ENCODE data around the gene ST6GALNAC4.

ST6GALNAC4 gene

DNA sequence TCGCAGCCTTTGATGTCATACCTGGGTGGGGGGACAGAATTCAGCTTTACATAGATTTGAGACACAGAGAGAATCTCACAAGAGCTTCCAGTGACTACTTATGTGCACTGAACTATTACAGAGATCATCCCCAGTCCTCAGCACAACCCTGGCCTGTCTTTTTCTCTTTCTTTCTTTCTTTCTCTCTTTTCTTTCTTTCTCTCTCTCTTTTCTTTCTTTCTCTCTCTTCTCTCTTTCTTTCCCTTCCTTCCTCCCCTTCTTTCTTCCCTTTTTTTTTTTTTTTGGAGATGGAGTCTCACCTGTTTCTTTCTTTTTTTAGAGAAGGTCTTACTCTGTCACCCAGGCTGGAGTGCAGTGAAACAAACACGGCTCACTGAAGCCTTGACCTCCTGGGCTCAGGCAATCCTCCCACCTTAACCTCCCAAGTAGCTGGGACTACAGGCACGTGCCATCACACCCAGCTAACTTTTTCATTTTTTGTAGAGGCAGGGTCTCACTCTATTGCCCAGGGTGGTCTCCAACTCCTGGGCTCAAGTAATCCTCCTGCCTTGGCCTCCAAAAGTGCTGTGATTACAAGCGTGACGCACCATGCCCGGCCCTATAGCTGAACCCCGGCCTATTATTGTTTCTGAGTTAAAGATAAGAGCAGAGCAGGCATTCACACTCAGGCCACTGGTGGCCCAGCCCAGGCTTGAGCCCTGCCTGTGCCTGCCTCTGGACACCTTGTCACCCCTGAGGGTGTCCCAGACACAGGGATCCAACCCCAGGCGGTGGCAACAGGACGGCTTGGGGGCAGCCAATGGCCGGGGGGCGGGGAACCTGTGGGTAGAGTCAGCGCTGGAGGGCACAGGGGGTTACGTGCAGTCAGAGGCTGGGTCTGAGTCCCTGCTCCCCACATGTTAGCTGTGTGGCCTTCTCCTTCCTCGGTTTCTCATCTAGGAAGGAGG, 9.4 kb upstream of the ST6GALNAC4 start:
- no peak overlapping the region for H3K4me3 ChIP-seq (ENCODE audit: low read depth, low read length)
- TF ChIP-seq, protein P1, sequence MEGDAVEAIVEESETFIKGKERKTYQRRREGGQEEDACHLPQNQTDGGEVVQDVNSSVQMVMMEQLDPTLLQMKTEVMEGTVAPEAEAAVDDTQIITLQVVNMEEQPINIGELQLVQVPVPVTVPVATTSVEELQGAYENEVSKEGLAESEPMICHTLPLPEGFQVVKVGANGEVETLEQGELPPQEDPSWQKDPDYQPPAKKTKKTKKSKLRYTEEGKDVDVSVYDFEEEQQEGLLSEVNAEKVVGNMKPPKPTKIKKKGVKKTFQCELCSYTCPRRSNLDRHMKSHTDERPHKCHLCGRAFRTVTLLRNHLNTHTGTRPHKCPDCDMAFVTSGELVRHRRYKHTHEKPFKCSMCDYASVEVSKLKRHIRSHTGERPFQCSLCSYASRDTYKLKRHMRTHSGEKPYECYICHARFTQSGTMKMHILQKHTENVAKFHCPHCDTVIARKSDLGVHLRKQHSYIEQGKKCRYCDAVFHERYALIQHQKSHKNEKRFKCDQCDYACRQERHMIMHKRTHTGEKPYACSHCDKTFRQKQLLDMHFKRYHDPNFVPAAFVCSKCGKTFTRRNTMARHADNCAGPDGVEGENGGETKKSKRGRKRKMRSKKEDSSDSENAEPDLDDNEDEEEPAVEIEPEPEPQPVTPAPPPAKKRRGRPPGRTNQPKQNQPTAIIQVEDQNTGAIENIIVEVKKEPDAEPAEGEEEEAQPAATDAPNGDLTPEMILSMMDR (conservative IDR thresholded peaks at IDR 0.05; ENCODE audit: low read depth, low read length) = no peak
- no peak for DNase-seq (ENCODE audit: low read depth)

GRCh38 chr9:127924736-127925444, 8.0 kb upstream of the ST6GALNAC4 start:
- TF ChIP-seq, protein P1 (conservative IDR thresholded peaks at IDR 0.05; ENCODE audit: low read depth, low read length) = no peak
- no peak overlapping the region for H3K4me3 ChIP-seq (ENCODE audit: low read depth, low read length)
- no peak for DNase-seq (ENCODE audit: low read depth)

DNA sequence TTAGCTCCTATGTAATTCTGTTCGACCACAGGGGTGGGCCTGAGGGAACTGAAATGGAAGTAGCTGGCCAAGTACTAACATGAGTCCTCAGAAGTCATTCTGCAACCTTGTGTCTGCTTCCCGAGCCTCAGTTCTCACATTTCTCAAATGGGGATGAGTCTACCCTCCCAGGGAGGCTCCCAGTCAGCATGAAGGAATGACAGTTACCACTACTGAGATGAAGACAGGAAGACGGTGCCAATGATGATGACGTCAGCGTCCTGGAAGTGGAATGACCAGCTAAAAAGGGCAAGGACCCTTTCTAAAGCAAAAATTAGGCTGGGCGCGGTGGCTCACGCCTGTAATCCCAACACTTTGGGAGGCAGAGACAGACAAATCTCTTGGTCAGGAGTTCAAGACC, 6.9 kb upstream of the ST6GALNAC4 start:
- H3K4me3 ChIP-seq (ENCODE audit: low read depth, low read length) = no peak overlapping the region
- TF ChIP-seq, protein P1 (conservative IDR thresholded peaks at IDR 0.05; ENCODE audit: low read depth, low read length) = no peak
- peak; percentile 83 for DNase-seq (ENCODE audit: low read depth)

DNA sequence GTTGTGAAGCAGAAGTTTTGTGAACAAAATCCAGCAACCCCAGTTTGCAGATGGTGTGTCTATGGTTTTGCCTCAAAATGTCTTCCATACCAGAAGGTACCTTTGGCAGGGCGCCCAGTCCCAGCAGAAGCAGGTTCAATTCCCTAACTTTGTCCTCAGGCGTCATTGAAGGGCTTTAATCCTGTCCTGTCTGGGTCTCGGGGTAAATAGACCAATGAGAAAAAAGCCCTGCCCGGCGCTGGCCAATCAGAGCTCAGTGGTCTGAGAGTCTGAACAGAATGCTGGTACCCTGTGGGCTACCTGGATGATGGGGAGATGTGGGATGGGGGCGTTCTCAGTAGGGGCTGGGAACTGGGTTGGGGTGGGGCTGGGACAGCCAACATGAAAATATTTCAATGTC, 6.2 kb upstream of the ST6GALNAC4 start:
- H3K4me3 ChIP-seq (ENCODE audit: low read depth, low read length) = no peak overlapping the region
- TF ChIP-seq, protein P1 (conservative IDR thresholded peaks at IDR 0.05; ENCODE audit: low read depth, low read length) = no peak
- DNase-seq (ENCODE audit: low read depth) = no peak

- DNase-seq (ENCODE audit: low read depth) = peak; percentile 54
- no peak overlapping the region for H3K4me3 ChIP-seq (ENCODE audit: low read depth, low read length)
- TF ChIP-seq, protein P1 (conservative IDR thresholded peaks at IDR 0.05; ENCODE audit: low read depth, low read length) = peak; percentile 85
These were observed 4.8 kb upstream of the ST6GALNAC4 start for GRCh38 chr9:127921557-127922120.

DNA sequence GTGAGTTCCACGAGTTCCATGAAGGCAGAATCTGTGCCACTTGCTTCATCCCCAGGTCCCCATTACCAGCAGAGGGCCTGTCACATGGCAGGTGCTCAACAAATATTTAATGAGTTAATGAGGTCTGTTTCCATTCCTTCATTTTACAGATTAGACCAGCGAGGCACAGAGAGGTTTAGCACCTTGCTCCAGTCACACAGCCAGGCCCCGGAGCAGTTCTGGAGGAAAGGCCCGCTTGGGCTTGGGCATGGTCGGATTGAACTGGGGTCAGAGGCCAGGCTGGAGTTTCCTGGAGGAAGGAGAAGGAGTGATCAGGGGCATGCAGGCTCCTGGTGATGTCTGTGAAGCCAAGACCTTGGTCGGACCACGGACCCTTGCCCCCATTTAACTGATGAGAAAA, 4.0 kb upstream of the ST6GALNAC4 start:
- TF ChIP-seq, protein P1 (conservative IDR thresholded peaks at IDR 0.05; ENCODE audit: low read depth, low read length) = no peak
- no peak for DNase-seq (ENCODE audit: low read depth)
- no peak overlapping the region for H3K4me3 ChIP-seq (ENCODE audit: low read depth, low read length)

Measured in choroid plexus epithelial cell (primary cell).